ENCODE data around the gene SLC49A3. TPM values are rescaled to one million over a fixed set of nuclear protein-coding genes. Genes with fewer than 3 reads are reported as not detected.
"Not testable (repeated sequence)": the region's sequence is repeated elsewhere in the genome, so short reads cannot be mapped to it uniquely, and the experiment has no call there.

SLC49A3 gene
- total RNA-seq, 1 donor from 2014 or later: 0.67 TPM

DNA sequence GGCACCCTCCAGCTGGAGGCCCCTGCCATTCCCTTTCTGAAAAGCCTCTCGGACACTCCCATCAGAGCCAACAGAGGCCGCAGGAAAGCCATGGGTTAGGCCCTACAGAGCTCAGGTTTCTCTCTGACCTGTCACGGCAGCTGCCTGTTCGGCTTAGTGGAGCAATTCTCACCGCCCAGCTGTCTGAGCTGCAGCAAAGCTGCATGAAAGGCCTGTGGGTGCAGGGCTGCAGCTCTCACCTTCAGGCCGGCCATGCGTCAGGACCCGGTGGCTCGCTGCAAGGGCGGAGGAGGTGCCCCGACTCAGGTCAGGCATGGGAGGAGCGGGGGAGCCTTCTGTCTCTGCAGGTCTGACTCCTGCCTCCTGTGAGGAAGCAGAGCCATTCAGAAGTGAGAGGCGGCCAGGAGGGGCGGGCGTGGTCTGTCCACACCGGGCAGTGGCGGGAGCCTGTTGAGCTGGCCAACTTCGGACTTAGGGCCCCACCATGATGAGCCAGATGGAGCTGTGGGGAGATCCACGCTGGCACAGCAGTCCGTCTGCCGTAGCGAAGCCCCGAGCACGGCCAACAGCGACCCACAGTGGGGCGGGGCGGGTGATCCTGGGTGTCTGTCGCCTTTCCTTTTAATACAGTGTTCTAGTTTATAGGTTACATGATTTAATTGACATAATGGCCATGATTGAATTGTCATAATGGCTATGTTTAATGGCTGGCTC lies 40.2 kb downstream of the SLC49A3 start:
- DNase-seq (ENCODE audit: extremely low spot score, unreplicated experiment): no peak
- H3K9me3 Mint-ChIP-seq (ENCODE audit: unreplicated experiment): peaks cover 4% of the 10 kb centered on the region
- no peak overlapping the region for H3K4me3 Mint-ChIP-seq (ENCODE audit: unreplicated experiment)
- H3K27me3 Mint-ChIP-seq (ENCODE audit: unreplicated experiment): no peaks in the 10 kb centered on the region
- H3K36me3 Mint-ChIP-seq (ENCODE audit: unreplicated experiment): no peaks in the 10 kb centered on the region
- TF ChIP-seq, protein P1, sequence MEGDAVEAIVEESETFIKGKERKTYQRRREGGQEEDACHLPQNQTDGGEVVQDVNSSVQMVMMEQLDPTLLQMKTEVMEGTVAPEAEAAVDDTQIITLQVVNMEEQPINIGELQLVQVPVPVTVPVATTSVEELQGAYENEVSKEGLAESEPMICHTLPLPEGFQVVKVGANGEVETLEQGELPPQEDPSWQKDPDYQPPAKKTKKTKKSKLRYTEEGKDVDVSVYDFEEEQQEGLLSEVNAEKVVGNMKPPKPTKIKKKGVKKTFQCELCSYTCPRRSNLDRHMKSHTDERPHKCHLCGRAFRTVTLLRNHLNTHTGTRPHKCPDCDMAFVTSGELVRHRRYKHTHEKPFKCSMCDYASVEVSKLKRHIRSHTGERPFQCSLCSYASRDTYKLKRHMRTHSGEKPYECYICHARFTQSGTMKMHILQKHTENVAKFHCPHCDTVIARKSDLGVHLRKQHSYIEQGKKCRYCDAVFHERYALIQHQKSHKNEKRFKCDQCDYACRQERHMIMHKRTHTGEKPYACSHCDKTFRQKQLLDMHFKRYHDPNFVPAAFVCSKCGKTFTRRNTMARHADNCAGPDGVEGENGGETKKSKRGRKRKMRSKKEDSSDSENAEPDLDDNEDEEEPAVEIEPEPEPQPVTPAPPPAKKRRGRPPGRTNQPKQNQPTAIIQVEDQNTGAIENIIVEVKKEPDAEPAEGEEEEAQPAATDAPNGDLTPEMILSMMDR (IDR thresholded peaks at IDR 0.05): no peak
- H3K27ac Mint-ChIP-seq (ENCODE audit: unreplicated experiment): no peak overlapping the region
- no peaks in the 10 kb centered on the region for H3K4me1 Mint-ChIP-seq (ENCODE audit: unreplicated experiment)

DNA sequence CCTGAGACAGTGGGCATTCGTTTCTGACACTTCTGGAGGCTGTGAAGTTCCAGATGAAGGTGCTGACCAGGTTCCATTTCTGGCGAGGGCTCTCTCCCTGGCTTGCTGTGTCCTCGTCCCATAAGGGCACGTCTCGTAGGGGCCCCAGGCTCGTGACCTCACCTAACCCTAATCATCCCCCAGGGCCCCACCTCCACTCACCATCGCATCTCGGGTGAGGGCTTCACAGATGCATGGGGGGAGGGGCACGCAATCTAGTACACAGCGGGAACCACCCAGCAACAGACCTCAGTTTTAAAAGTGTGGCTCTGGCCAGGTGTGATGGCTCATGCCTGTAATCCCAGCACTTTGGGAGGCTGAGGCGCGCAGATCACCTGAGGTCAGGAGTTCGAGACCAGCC lies 41.5 kb downstream of the SLC49A3 start:
- H3K36me3 Mint-ChIP-seq (ENCODE audit: unreplicated experiment): no peaks in the 10 kb centered on the region
- no peak overlapping the region for H3K4me3 Mint-ChIP-seq (ENCODE audit: unreplicated experiment)
- TF ChIP-seq, protein P1 (IDR thresholded peaks at IDR 0.05): no peak
- no peaks in the 10 kb centered on the region for H3K4me1 Mint-ChIP-seq (ENCODE audit: unreplicated experiment)
- no peaks in the 10 kb centered on the region for H3K27me3 Mint-ChIP-seq (ENCODE audit: unreplicated experiment)
- no peak overlapping the region for H3K27ac Mint-ChIP-seq (ENCODE audit: unreplicated experiment)
- no peak for DNase-seq (ENCODE audit: extremely low spot score, unreplicated experiment)
- H3K9me3 Mint-ChIP-seq (ENCODE audit: unreplicated experiment): peaks cover 9% of the 10 kb centered on the region

DNA sequence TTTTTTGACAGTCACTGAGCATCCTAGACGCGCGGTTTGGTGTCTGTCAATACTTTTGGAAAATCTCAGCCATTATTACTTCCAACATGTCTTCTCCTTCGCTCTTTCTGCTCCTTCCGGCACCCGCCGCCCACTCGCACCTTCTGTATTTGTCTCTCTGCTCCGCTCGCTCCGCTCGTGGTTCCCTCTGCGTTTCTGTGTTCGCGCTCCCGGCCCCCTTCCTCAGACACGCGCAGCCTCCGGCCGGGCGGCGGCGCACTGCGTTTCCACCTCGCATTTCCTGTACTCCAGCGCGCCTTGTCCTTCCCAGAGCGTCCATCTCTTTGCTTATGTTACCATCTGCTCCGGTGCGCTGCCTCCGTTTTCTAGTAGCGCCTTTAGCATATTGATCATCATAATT lies 42.5 kb downstream of the SLC49A3 start:
- H3K27ac Mint-ChIP-seq (ENCODE audit: unreplicated experiment): no peak overlapping the region

DNA sequence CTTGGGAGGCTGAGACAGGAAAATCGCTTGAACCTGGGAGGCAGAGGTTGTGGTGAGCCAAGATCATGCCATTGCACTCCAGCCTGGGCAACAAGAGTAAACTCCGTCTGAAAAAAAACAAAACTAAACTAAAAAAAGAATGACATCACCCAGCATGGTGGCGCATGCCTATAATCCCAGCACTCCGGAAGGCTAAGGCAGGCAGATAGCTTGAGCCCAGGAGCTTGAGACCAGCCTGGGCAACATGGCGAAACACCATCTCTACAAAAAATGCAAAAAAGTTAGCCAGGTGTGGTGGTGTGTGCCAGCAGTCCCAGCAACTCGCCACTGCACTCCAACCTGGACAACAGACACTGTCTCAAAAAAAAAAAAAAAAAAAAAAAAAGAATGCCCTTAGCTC lies 46.6 kb downstream of the SLC49A3 start:
- not testable (repeated sequence) for DNase-seq (ENCODE audit: extremely low spot score, unreplicated experiment); H3K27me3 Mint-ChIP-seq (ENCODE audit: unreplicated experiment); H3K4me1 Mint-ChIP-seq (ENCODE audit: unreplicated experiment); H3K4me3 Mint-ChIP-seq (ENCODE audit: unreplicated experiment); H3K36me3 Mint-ChIP-seq (ENCODE audit: unreplicated experiment); H3K27ac Mint-ChIP-seq (ENCODE audit: unreplicated experiment)
- peaks cover 17% of the 10 kb centered on the region for H3K9me3 Mint-ChIP-seq (ENCODE audit: unreplicated experiment)

More for the DNA sequence above, 42.5 kb downstream of the SLC49A3 start:
- peaks cover 9% of the 10 kb centered on the region for H3K9me3 Mint-ChIP-seq (ENCODE audit: unreplicated experiment)
- H3K36me3 Mint-ChIP-seq (ENCODE audit: unreplicated experiment): no peaks in the 10 kb centered on the region
- no peaks in the 10 kb centered on the region for H3K27me3 Mint-ChIP-seq (ENCODE audit: unreplicated experiment)
- DNase-seq (ENCODE audit: extremely low spot score, unreplicated experiment): no peak
- no peak overlapping the region for H3K4me3 Mint-ChIP-seq (ENCODE audit: unreplicated experiment)
- H3K4me1 Mint-ChIP-seq (ENCODE audit: unreplicated experiment): no peaks in the 10 kb centered on the region
- TF ChIP-seq, protein P1 (IDR thresholded peaks at IDR 0.05): no peak

DNA sequence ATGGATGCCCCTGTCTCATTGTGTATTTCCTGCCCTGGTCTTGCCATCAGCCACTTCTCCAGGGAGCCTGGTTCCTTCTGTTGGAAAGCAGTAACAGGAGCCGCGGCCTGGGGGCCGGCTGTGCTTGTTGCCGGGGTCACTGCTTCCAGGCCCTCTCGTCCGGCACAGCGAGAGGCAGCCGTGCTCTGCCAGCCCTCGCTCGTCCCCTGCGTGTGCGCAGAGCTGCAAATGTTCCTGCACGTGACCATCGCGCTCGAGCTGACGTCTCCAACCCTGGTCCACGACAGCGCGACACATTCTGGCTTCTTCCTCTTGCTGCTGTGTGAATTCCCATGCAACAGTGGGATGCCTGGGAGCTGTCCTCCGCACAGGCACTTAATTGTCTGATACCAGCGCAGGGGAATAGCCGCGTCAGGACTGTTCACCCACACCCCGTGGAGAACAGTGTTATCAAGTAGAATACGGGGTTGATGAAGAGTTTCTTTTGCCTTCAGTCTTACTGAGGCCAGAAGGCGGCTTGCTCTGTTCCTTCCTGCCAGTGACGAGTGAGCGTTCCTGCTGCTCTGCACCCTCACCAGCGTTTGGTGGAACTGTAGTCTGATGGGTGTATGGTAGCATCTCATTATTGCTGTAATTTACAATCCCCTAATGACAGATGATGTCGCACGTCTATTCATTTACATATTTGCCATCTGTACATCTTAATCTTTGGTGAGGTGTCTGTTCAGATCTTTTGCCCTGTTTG lies 51.2 kb downstream of the SLC49A3 start:
- no peaks in the 10 kb centered on the region for H3K4me1 Mint-ChIP-seq (ENCODE audit: unreplicated experiment)
- DNase-seq (ENCODE audit: extremely low spot score, unreplicated experiment): no peak
- no peak overlapping the region for H3K27ac Mint-ChIP-seq (ENCODE audit: unreplicated experiment)
- H3K4me3 Mint-ChIP-seq (ENCODE audit: unreplicated experiment): no peak overlapping the region
- H3K27me3 Mint-ChIP-seq (ENCODE audit: unreplicated experiment): peaks cover 10% of the 10 kb centered on the region
- no peaks in the 10 kb centered on the region for H3K36me3 Mint-ChIP-seq (ENCODE audit: unreplicated experiment)
- TF ChIP-seq, protein P1 (IDR thresholded peaks at IDR 0.05): no peak
- peaks cover 8% of the 10 kb centered on the region for H3K9me3 Mint-ChIP-seq (ENCODE audit: unreplicated experiment)

Measured in osteocyte (in vitro differentiated cells).